H1 (cell line): ENCODE measurements around the gene HSPA1B. TPM values are rescaled to one million over a fixed set of nuclear protein-coding genes. Genes with fewer than 3 reads are reported as not detected.

ENCODE experiments used
- CTCF ChIA-PET: fragments of 300-600 bp; sonication (Branson Sonifier 250); formaldehyde crosslinking; loops from one replicate; lab custom pipeline; 2021; ENCODE audit not compliant: partially characterized antibody; lab: Charles Lee
- POLR2A ChIA-PET: fragments of 300-600 bp; sonication (Branson Sonifier 250); formaldehyde crosslinking; loops from one replicate; lab custom pipeline; 2021; ENCODE audit warnings: inconsistent platforms; ENCODE audit not compliant: partially characterized antibody; lab: Charles Lee
- DNase-seq, 2 experiments: peaks; one replicate each; pipeline versions ENCODE4 v3.0.0 to v3.0.0-alpha.2; 2010 to 2022; ENCODE audit warnings: low spot score in 2 of 2, low read depth in 1 of 2, mixed read lengths in 1 of 2
- FAIRE-seq: peaks from 2 replicates; lab custom pipeline; 2011; peaks lifted over from hg19 to GRCh38; lab: Jason Lieb, UNC
- H2AFZ ChIP-seq: 2 replicates; pipeline ENCODE4 v1.8.1; 2012; ENCODE audit warnings: low read length, inconsistent platforms
- H2AK5ac ChIP-seq: 2 replicates; pipeline ENCODE4 v1.6.1; 2013; ENCODE audit warnings: low read depth, low read length
- H2BK120ac ChIP-seq: replicated peaks from 2 replicates; pipeline ENCODE3; 2013; ENCODE audit warnings: low read depth, low read length, inconsistent platforms
- H2BK12ac ChIP-seq: 2 replicates; pipeline ENCODE4 v1.6.1; 2013; ENCODE audit warnings: low read depth, low read length
- H2BK15ac ChIP-seq: 2 replicates; pipeline ENCODE4 v1.6.1; 2013; ENCODE audit warnings: low read length
- H2BK20ac ChIP-seq: 2 replicates; pipeline ENCODE4 v1.6.1; 2013; ENCODE audit warnings: low read length
- H2BK5ac ChIP-seq: 2 replicates; pipeline ENCODE4 v1.6.1; 2013; ENCODE audit warnings: low read depth, low read length
- H3K14ac ChIP-seq: 2 replicates; pipeline ENCODE4 v1.6.1; 2013; ENCODE audit warnings: inconsistent platforms; ENCODE audit not compliant: insufficient read length
- H3K18ac ChIP-seq: 2 replicates; pipeline ENCODE4 v1.6.1; 2013; ENCODE audit warnings: low read length; ENCODE audit errors: extremely low read depth
- H3K23ac ChIP-seq: 2 replicates; pipeline ENCODE4 v1.6.1; 2013; ENCODE audit warnings: inconsistent platforms; ENCODE audit not compliant: insufficient read length
- H3K23me2 ChIP-seq: 2 replicates; pipeline ENCODE4 v1.6.1; 2013; ENCODE audit warnings: low read depth, low read length
- H3K27ac ChIP-seq: 2 replicates; pipeline ENCODE4 v1.6.1; 2011; ENCODE audit warnings: low read depth, low read length, inconsistent platforms
- H3K27me3 ChIP-seq, 4 experiments: replicated peaks in 1 of 4; 1 replicate in 1 of 4; 2 replicates in 3 of 4; pipeline versions ENCODE4 v1.6.1 to v1.8.1; 2011 to 2013; ENCODE audit warnings: low read length in 3 of 4, mild to moderate bottlenecking in 3 of 4, inconsistent platforms in 2 of 4, mixed read lengths in 2 of 4, moderate library complexity in 1 of 4; ENCODE audit not compliant: control insufficient read depth in 3 of 4, insufficient read depth in 3 of 4; ENCODE audit errors: extremely low read depth in 1 of 4
- H3K36me3 ChIP-seq, 4 experiments: 2 replicates each; pipeline versions ENCODE4 v1.6.1 to v1.8.1; 2011 to 2013; ENCODE audit warnings: mild to moderate bottlenecking in 4 of 4, low read length in 3 of 4, moderate library complexity in 2 of 4, control low read depth in 1 of 4, inconsistent platforms in 1 of 4; ENCODE audit not compliant: insufficient read depth in 4 of 4, control insufficient read depth in 2 of 4
- H3K4ac ChIP-seq: replicated peaks from 2 replicates; pipeline ENCODE3; 2013; ENCODE audit warnings: low read length, low read depth, mixed read lengths, inconsistent platforms; ENCODE audit not compliant: insufficient read length
- H3K4me1 ChIP-seq, 4 experiments: replicated peaks in 1 of 4; 1 replicate in 1 of 4; 2 replicates in 3 of 4; pipeline versions ENCODE4 v1.6.1 to v1.8.1; 2011 to 2013; ENCODE audit warnings: low read length in 3 of 4, inconsistent platforms in 2 of 4, mixed read lengths in 1 of 4; ENCODE audit not compliant: insufficient read depth in 4 of 4, control insufficient read depth in 3 of 4
- H3K4me2 ChIP-seq, 2 experiments: 2 replicates each; pipeline versions ENCODE4 v1.6.1 to v1.8.1; 2011 to 2013; ENCODE audit warnings: low read depth in 2 of 2, low read length in 2 of 2, control low read depth in 1 of 2, inconsistent platforms in 1 of 2, mild to moderate bottlenecking in 1 of 2; ENCODE audit not compliant: insufficient read depth in 1 of 2
- H3K4me3 ChIP-seq, 4 experiments: fragments of 200-600, 300-600 bp in 1 of 4; sonication (generic), shearing (Covaris generic), sonication (Bioruptor Twin) in 1 of 4; 2 replicates each; pipeline versions ENCODE4 v1.5.1 to v1.8.1; 2011 to 2016; ENCODE audit warnings: low read length in 4 of 4, low read depth in 3 of 4, control low read depth in 2 of 4, inconsistent platforms in 2 of 4, mild to moderate bottlenecking in 2 of 4, mixed read lengths in 1 of 4, moderate library complexity in 1 of 4; ENCODE audit not compliant: insufficient read depth in 2 of 4; ENCODE audit errors: extremely low read depth in 1 of 4
- H3K56ac ChIP-seq: replicated peaks from 2 replicates; pipeline ENCODE3; 2013; ENCODE audit warnings: low read depth, mild to moderate bottlenecking, mixed read lengths, low read length, inconsistent platforms; ENCODE audit not compliant: insufficient read length
- H3K79me1 ChIP-seq: 2 replicates; pipeline ENCODE4 v1.6.1; 2013; ENCODE audit warnings: low read depth, low read length, control low read depth
- H3K79me2 ChIP-seq, 2 experiments: 2 replicates each; pipeline versions ENCODE4 v1.6.1 to v1.8.1; 2012 to 2013; ENCODE audit warnings: low read length in 2 of 2, mild to moderate bottlenecking in 2 of 2, inconsistent platforms in 1 of 2; ENCODE audit not compliant: insufficient read depth in 2 of 2, control insufficient read depth in 1 of 2
- H3K9ac ChIP-seq, 4 experiments: replicated peaks in 1 of 4; 1 replicate in 1 of 4; 2 replicates in 3 of 4; pipeline versions ENCODE4 v1.6.1 to v1.8.1; 2011 to 2013; ENCODE audit warnings: low read depth in 3 of 4, low read length in 3 of 4, control low read depth in 2 of 4, mild to moderate bottlenecking in 2 of 4, moderate library complexity in 2 of 4, inconsistent platforms in 1 of 4; ENCODE audit errors: extremely low read depth in 1 of 4
- H3K9me3 ChIP-seq, 2 experiments: 2 replicates each; pipeline versions ENCODE4 v1.6.1 to v1.8.1; 2012 to 2013; ENCODE audit warnings: mild to moderate bottlenecking in 2 of 2, moderate library complexity in 2 of 2, control low read depth in 1 of 2, inconsistent platforms in 1 of 2, low read depth in 1 of 2, low read length in 1 of 2, mixed read lengths in 1 of 2; ENCODE audit not compliant: insufficient read depth in 2 of 2
- H4K20me1 ChIP-seq, 2 experiments: replicated peaks in 1 of 2; 2 replicates each; pipeline versions ENCODE3 to v1.8.1; 2011 to 2013; ENCODE audit warnings: inconsistent platforms in 2 of 2, low read length in 2 of 2, mild to moderate bottlenecking in 1 of 2; ENCODE audit not compliant: insufficient read depth in 2 of 2, control insufficient read depth in 1 of 2
- H4K5ac ChIP-seq: 2 replicates; pipeline ENCODE4 v1.6.1; 2013; ENCODE audit warnings: low read length, low read depth, mixed read lengths, inconsistent platforms; ENCODE audit not compliant: insufficient read length
- H4K8ac ChIP-seq: 2 replicates; pipeline ENCODE4 v1.8.0; 2013; ENCODE audit warnings: mild to moderate bottlenecking, moderate library complexity, low read length, inconsistent platforms; ENCODE audit not compliant: insufficient read depth; ENCODE audit errors: extremely low read depth
- H4K91ac ChIP-seq: replicated peaks from 2 replicates; pipeline ENCODE3; 2013; ENCODE audit warnings: low read length, mixed read lengths, inconsistent platforms; ENCODE audit not compliant: insufficient read length
- ASH2L ChIP-seq: fragments of 200-600, 300-600 bp; sonication (generic); IDR thresholded peaks from one replicate; pipeline ENCODE4 v1.7.1; 2017; ENCODE audit warnings: low read length
- ATF2 ChIP-seq: IDR thresholded peaks from 2 replicates; pipeline ENCODE4 v1.6.1; 2012; ENCODE audit warnings: low read length, inconsistent platforms
- BACH1 ChIP-seq: IDR thresholded peaks from 2 replicates; pipeline ENCODE4 v1.6.1; 2012; ENCODE audit warnings: low read length, improper control_type of control experiment
- CTBP2 ChIP-seq: IDR thresholded peaks from 2 replicates; pipeline ENCODE4 v1.7.0; 2011; ENCODE audit warnings: borderline replicate concordance, mild to moderate bottlenecking, moderate library complexity, mixed read lengths, low read length; ENCODE audit not compliant: insufficient read depth, insufficient read length
- CTCF ChIP-seq, 3 experiments: IDR thresholded peaks; 1 replicate in 2 of 3; 2 replicates in 1 of 3; pipeline versions ENCODE4 v1.5.1 to v1.6.1; 2011; ENCODE audit warnings: low read length in 3 of 3, mild to moderate bottlenecking in 3 of 3, inconsistent platforms in 2 of 3, low read depth in 1 of 3, moderate library complexity in 1 of 3; ENCODE audit not compliant: insufficient read depth in 1 of 3; ENCODE audit errors: control extremely low read depth in 1 of 3
- JUND ChIP-seq: IDR thresholded peaks from 2 replicates; pipeline ENCODE4 v1.6.1; 2011; ENCODE audit warnings: mild to moderate bottlenecking, improper control_type of control experiment, low read length
- POLR2AphosphoS5 ChIP-seq: IDR thresholded peaks from 2 replicates; pipeline ENCODE4 v1.6.1; 2011; ENCODE audit warnings: low read depth, low read length
- RBBP5 ChIP-seq: IDR thresholded peaks from 2 replicates; pipeline ENCODE4 v1.7.1; 2012; ENCODE audit warnings: low read depth, mild to moderate bottlenecking, inconsistent platforms, low read length, moderate library complexity, borderline replicate concordance
- SP1 ChIP-seq: IDR thresholded peaks from 2 replicates; pipeline ENCODE4 v1.6.1; 2011; ENCODE audit warnings: low read depth, low read length
- WGBS, 2 experiments: shearing (Covaris generic) in 1 of 2; methylation state at CpG; one replicate each; pipeline versions ENCODE4 v1.1.6 to v1.1.7; 2013 to 2015; ENCODE audit warnings: low lambda C conversion rate in 2 of 2, mixed read lengths in 2 of 2, inconsistent platforms in 1 of 2, low coverage in 1 of 2, missing lambda C conversion rate in 1 of 2; ENCODE audit not compliant: insufficient replicate concordance in 2 of 2, insufficient coverage in 1 of 2, insufficient read length in 1 of 2; ENCODE audit errors: extremely low coverage in 1 of 2, missing lambda C conversion rate in 1 of 2; 5-methylcytosine and 5-hydroxymethylcytosine counted together
- polyA plus RNA-seq, 7 experiments: library from polyadenylated mRNA; depleted of rRNA in 3 of 7; stranded (reverse) in 5 of 7; unstranded in 2 of 7; fragments of >200 nt in 5 of 7; fragments of 200-250 nt in 2 of 7; gene quantifications; 1 replicate in 5 of 7; 2 replicates in 1 of 7; 4 replicates in 1 of 7; pipeline versions ENCODE4 v1.2.1 to v1.2.3, GENCODE V29; 2011 to 2013; ENCODE audit warnings: missing spikeins in 2 of 7, mixed read lengths in 2 of 7
- total RNA-seq: library from RNA; stranded (reverse); fragmentation: NEBNext Ultra II Directional; extraction: Animal tissue kit (Norgen Biotek cat#: 25700); gene quantifications from 2 replicates; pipeline ENCODE4 v1.2.1, GENCODE V29; 2021

Gene HSPA1B
- total and polyA plus RNA-seq, 2 of the 8 experiments (the other 6 are each of a cell fraction or from before 2014, with no cell fraction given): 36.6 to 76.6 TPM

GRCh38 chr6:31797588-31797987 lies 29.9 kb upstream of the HSPA1B start:
- H3K4me3 ChIP-seq: no peak overlapping the region
- CTCF ChIA-PET: interaction anchor here (0.7 to 5.9 kb wide), 6 partner anchors 8 to 34 kb away, joined by 3 to 28 read pairs (median 4); partner anchors contain the start of genes HSPA1A, HSPA1L and LSM2
- POLR2A ChIA-PET: interaction anchor here (0.9 to 7.6 kb wide), 6 partner anchors 8 to 71 kb away, joined by 3 to 81 read pairs (median 15); partner anchors contain the start of genes HSPA1A, HSPA1L and LSM2

More at GRCh38 chr6:31797588-31797987, 29.9 kb upstream of the HSPA1B start:
- Histone ChIP-seq H3K27me3 (no peaks in the 10 kb centered on the region), H4K20me1 (peaks cover 1 to 2% of the 10 kb centered on the region in 2 experiments), H3K4me1 (peaks cover 0 to 2% (median under 1%) of the 10 kb centered on the region in 4 experiments; a peak in 3 of 7 replicates), H4K5ac (no peak overlapping the region), H3K27ac (no peak overlapping the region), H3K56ac (no peak overlapping the region), H3K9ac (no peak overlapping the region), H2AK5ac (no peak overlapping the region), H3K14ac (no peak overlapping the region), H3K9me3 (no peaks in the 10 kb centered on the region), H2BK20ac (no peak overlapping the region), H2AFZ (no peak overlapping the region), H3K4me2 (no peak overlapping the region), H3K36me3 (peaks cover 2 to 26% (median 13%) of the 10 kb centered on the region in 4 experiments; a peak in 5 of 8 replicates), H2BK120ac (no peak overlapping the region), H2BK12ac (no peak overlapping the region), H3K79me1 (peaks cover 3% of the 10 kb centered on the region; the same call in 1 of the 2 replicates), H3K18ac (no peak overlapping the region), H3K23ac (no peak overlapping the region), H3K4ac (no peak overlapping the region), H3K79me2 (peaks cover 0 to 19% of the 10 kb centered on the region in 2 experiments; a peak in 2 of 4 replicates), H2BK15ac (no peak overlapping the region), H2BK5ac (no peak overlapping the region), H4K8ac (no peak overlapping the region), H3K23me2 (peaks cover 5% of the 10 kb centered on the region; the same call in 1 of the 2 replicates), H4K91ac (no peak overlapping the region)
- 92% methylated on average over 5 of the region's 5 CpGs; no CpG with 5 or more reads in 1 of the 2 experiments for WGBS, 2 experiments
- FAIRE-seq (no peak), DNase-seq (no peak)
- no peak for TF ChIP-seq POLR2AphosphoS5
- no peak for TF ChIP-seq ATF2
- TF ChIP-seq CTBP2: no peak
- TF ChIP-seq RBBP5: no peak
- TF ChIP-seq SP1: no peak
- no peak for TF ChIP-seq JUND
- TF ChIP-seq ASH2L: no peak
- no peak for TF ChIP-seq BACH1
- no peak for TF ChIP-seq CTCF (IDR thresholded peaks at IDR 0.05; ENCODE audit: control extremely low read depth in 1 of 3, insufficient read depth in 1 of 3, low read depth in 1 of 3, low read length in 3 of 3)
